HG02759 (cell line): ENCODE results near the gene GAB1.

Experiments
- ATAC-seq: cut with Tn5 transposase; IDR thresholded peaks from one replicate; pipeline ENCODE4 v1.9.1; 2021; ENCODE audit warnings: mild to moderate bottlenecking, moderate library complexity; ENCODE audit not compliant: unreplicated experiment

The GAB1 gene

DNA sequence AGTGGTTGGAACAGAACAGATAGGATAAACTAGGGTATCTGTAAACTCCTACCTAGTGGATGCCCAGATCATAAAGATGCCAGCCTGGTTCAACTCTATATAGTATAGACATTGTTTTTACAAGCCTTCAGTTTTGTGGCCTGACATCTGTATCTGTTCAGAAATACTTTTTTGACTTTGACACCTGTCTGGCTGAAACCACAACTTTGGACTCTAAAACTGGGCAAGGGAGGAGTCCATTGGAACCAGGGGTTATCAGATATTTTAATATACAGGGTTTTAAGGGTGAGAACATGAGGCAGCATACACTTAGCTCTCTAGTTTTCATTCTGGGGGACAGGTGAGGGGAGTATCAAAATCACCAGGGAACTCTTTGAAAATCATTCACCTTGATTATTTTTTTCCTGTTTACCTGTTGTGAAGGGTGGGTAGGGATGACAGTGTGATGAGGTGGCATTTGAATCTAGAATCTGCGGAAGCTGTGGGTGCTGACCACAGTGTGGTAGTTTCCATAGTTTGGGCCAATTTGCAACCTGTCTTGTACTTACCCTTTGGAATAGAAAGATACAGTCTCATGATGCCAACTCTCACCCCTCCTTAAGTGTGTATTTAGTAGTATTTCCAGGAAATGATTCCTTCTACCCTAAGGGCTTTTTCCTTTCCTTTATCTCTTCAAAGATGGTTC is 20.6 kb downstream of the GAB1 start:
- peak; percentile 17 for ATAC-seq

DNA sequence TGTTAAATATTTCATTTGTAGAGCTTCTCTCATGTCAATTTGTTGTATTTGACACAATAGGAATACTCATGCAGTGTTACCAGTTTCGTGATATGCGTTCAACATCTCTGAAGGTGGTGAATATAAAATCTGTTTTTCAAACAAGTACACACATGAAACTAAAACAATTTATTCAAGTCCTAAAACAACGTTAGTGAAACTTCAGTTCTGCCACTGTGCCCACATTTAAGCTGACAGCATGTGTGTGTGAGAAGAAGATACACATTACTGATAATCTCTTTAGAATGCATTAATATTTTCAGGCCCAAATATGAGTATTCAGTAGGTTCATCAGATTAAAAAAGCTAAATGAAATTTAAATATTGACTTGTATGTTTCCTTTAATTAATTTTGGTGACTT is 21.7 kb downstream of the GAB1 start:
- no peak for ATAC-seq

DNA sequence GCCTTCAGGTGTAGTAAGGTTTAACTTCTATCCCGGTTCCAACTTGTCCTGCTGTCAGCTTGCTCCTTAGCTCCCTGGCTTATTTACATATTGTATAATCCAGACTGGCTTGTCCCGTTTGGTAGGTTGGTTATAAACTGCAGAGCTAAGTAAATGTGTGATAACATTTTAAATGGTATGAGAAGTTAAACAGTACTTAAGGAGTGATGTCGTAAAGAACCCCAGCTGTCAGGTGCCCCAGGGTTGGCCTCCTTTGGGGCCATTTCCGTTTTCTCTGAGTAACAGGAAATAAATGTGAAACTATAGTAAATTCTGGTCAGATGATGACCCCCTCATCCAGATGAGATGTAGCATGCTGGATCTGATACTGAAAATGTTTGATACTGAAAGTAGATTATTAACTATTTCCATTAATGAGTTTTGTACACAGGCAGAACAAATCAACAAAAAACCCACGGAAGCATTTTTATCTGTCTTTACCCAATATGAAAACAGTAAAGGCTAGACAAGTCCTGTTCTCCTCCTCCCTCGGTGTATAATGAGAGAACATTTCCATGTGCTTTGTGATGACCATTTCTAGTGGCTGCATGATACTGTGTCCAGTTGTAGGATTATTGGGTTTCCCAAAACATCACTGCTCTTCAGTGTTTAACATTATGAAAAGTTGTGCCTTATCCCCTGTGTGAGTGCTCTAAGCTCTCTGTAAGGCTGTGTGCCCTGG is 22.4 kb downstream of the GAB1 start:
- ATAC-seq: peak; percentile 78

DNA sequence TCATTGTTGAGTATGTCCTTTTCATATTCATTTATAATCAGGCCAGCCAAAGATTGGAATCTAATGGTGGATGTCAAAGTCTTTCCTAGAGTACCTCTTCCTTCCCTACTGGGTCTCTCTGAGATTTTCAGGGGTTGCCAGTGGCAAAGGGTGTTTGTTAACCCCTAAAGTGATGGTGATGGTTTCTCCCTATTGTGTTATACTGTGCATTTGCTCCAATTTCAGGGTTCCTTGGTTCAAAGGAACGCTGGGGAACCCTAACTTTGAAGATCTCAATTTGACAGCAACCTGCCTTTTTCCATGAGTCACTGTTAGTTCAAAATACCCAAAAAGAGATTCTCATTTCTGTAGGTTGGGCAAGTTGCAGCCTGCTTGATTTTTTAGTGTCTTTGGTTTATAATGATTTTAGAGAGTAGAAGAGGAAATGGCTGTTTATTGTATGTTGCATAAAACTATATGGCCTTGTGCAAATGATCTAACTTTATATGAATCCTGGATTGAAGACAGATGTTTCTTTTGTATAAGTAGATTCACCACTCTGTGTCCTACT is 23.0 kb downstream of the GAB1 start:
- ATAC-seq: peak; percentile 0

DNA sequence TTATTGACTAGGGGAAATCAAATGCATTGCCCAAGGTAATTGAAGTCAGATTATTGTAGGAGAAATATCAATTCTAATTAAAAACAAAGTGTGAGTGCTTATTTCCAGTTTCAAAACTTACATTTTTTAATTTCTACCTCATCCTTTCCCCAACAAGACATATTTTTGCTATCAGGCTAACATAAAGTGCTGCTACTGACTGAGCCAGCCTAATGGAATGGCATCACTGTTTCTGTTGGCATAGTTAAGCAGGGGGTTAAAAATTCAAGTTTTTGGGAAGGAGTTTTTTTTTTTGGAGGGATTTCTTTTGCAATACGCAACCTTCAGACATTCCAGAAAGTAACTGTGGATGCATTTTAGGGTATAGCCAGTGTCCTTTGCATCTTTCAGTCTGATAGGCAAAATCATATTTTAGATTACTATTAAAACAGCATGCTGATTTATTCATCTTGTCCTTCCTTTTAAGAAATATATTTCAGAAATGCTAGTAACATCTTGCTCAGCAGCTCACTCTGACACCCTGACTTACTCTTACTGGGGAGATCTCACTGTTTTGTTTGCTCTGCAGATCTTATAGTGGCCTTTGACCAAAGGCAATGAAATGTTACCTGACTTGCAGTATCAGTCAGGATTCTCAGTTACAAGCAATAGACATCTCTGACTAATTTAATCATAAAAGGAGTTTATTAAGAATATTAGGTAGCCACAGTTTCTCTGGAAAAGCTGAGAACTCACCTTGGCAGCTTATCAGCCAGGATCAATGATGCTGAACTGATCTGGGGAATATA is 24.4 kb downstream of the GAB1 start:
- no peak for ATAC-seq

DNA sequence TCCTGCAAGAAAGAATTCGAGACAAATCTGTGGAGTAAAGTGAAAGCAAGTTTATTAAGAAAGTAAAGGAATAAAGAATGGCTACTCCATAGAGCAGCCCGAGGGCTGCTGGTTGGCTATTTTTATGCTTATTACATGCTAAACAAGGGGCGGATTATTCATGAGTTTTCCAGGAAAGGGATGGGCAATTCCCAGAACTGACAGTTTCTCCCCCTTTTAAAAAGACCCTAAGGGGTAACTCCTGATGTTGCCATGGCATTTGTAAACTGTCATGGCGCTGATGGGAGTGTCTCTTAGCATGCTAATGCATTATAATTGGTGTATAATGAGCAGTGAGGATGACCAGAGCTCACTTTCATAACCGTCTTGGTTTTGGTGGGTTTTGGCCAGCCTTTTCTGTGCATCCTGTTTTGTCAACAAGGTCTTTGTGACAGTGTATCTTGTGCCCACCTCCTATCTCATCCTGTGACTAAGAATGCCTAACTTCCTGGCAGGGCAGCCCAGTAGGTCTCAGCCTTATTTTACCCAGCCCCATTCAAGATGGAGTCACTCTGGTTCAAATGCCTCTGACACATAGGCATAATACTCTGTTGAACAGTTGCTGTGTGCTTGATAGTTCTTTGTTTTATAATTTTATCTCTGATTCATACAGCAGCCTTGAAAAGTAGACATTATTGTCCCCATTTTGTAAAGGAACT is 25.8 kb downstream of the GAB1 start:
- ATAC-seq: no peak

DNA sequence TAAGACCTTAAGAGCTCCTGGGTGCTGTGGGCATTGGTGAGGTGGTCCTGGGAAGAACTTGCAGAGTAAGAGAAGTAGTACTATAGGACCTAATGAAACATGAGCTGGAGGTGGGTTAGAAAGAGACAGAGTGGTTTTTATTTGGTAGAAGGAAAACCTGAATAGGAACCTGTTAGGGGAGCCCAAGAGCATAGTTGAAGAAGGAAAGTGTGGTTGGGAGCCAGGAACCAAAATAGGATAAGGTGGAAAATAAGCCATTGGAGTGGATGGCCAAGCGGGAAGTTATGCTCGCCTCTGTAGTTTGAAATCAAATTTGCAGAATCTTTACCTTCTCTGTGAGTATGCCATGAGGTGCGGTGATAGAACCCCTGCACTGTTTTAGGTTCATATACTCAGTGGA is 26.7 kb downstream of the GAB1 start:
- ATAC-seq: no peak

DNA sequence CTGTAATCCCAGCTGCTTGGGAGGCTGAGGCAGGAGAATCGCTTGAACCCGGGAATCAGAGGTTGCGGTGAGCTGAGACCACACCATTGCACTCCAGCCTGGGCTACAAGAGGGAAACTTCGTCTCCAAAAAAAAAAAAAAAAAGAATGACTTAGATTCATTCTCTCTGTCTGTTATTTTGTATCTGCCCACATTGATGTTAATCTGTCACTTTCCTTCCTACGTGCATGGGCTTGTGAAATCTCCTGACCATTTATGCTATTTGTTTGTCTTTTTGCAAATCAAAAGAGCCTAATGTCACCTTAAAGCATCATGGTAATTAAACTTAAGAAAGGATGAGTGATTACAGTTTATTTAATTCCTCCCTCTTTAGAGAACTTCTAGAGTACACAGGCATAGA is 27.4 kb downstream of the GAB1 start:
- ATAC-seq: no peak

DNA sequence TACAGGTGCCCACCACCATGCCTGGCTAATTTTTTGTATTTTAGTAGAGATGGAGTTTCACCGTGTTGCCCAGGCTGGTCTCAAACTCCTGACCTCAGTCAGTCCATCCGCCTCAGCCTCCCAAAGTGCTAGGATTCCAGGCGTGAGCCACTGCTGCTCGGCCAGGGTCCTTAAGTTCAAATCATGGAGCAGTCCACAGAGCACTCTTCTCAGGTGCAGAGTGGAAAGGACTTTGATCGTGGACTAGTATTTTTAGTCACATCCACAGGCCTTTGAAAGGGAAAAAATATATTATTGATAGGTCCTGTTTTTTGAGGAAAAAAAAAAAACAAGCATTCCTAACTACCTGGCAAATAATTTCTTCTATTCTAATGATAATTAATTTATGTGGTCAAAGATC is 31.2 kb downstream of the GAB1 start:
- no peak for ATAC-seq

DNA sequence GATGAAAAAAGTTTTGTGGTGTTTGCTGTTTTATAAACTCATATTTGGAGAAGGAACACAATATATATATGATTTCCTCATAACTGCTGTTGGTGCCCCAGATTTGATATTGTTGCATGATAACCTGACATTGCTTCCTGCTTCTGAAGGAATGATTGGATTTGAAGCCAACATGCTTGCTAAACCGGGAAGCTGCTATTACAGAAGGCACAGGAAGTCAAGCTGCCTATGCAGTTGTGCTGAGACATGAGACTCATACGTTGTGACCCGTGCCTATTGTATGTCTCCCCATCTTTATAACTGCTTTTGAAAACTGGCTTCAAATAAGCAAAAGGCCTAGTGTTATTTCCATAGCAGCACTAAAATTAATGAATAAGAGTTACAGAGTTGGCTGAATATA is 32.9 kb downstream of the GAB1 start:
- no peak for ATAC-seq

DNA sequence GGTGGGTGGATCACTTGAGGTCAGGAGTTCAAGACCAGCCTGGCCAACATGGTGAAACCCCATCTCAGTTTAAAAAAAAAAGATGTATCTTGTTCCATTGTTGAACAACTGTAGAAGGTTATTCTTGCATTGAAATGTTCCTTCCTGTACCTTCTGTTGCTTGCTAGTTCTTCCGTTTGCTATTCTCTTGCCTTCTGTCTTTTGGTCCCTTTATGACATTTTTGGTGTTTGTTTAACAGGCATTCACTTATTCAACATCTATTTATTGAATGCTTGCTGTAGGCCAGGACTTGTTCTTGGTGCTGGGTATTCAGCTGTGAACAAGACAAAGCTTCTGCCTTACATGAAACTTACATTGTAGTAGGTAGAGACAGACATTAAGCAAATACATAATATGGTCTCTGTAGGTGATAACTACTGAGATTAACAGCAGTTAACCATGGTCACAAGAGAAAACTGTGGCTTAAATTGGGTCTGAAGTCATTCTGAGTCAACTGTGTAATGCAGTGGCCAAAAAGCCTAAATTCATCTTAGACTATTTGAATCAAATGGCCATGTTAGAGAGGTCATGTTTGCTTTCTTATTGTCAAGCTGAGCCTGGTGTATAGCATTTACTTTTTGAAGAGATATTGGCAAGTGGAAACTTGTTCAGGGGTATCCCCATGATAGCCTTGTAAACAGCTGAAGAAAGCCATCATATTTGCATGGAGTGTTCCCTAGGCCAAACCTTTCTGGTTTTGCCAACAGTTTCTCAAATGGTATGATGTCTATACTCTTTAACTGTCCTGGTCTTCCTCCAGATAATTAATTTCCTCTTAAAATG is 35.6 kb downstream of the GAB1 start:
- peak; percentile 73 for ATAC-seq

DNA sequence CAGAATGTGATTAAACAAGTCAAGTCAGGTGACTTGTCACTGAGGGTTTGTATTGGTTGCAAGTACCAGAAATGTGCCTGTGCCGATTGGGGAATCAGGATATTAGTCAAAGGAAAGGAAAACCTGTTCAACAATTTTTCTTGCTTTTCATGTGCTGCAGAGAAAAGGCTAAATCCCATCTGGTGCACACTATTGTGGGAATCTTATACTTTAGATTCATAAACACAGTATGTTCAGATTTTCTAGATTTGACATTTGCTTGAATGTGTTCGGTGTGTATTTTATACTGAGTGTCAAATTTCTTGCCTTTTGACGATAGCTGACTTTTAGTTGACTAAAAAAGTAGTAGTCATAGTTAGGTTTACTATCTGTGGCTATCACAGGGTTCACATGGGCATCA is 37.6 kb downstream of the GAB1 start:
- ATAC-seq: no peak

DNA sequence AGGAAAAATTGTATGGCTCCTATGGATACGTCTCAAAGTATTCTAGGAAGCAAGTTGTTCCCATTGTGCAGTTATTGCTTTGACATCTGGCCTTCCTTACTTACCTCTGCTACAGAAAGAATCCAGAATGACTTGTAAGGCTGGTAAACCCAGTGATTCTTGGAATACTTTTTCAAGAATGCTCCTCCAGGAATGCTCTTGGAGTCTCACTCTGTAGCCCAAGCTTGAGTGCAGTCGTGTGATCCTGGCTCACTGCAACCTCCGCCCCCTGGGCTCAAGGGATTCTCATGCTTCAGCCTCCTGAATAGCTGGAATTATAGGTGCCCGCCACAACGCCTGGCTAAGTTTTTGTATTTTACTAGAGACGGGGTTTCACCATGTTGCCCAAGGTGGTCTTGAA is 38.1 kb downstream of the GAB1 start:
- no peak for ATAC-seq

DNA sequence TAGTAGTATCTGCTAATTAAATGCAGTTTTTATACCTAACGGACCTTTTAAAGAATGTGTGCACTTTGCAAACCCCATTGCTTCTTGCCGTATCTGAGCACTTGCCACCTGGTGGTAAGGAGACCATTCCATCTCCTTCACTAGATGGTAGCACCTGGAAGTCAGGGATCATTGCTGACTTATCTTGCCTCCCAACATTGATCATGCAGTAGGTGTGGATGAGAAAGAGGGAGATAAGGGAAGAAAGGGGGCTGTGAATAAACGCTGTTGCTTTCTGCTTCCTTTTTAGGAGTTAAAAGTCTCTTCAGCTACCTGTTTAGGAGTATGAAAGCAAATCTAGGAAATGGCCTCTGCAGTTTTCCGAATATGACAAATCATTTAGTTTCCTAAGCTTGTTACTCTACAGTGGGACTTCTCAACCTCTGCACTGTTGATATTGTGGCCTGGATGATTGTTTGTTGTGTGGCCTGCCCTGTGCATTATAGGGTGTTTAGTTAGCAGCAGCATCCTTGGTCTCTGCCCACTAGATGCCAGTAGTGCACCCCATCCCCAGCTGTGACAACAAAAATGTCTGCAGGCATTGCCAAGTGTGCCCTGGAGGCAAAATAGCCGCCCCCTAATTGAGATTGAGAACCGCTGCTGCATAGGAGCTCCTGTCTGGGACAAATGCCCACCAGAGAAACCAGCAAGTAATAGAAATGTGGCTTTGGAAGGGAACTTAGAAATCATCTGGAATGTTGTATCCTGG is 38.8 kb downstream of the GAB1 start:
- ATAC-seq: peak; percentile 39

DNA sequence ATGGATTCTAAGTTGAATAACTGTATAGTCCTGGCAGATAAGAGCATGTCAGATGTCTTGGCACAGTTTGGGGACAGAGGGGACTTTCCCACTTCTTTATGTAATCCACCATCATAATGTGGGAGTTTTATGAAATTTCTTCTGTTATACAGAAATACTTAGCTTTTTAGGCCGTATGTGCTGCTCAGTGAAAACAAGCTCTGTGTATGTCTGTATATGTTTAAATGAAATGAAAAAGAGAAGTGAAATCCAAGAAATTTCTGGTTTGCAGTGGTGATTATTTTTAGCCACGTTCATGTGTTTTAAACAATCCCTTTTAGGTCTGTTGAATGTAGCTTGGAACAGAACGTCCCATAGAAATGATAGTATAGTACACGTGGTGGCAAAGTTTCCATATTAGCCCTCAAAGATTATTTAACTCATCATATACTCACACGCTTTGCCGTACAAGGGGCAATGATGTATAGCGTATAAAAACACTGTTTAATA is 41.0 kb downstream of the GAB1 start:
- peak; percentile 58 for ATAC-seq

DNA sequence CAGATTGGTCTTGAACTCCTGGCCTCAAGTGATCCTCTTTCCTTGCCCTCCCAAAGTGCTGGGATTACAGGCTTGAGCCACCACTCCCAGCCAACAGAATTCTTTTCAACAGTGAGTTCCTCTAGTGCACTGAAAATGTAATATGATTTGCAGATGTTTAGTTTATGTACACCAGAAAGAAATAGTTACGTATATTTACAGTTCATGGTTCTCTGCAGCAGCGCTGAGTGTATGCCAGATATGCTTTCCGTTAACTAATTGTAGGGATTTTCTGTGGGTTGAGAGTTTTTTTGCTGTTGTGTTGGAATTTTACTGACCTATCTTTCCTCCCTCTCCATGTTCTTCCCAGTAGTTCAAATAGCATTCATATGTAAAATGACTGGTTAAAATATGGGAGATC is 44.0 kb downstream of the GAB1 start:
- ATAC-seq: no peak

DNA sequence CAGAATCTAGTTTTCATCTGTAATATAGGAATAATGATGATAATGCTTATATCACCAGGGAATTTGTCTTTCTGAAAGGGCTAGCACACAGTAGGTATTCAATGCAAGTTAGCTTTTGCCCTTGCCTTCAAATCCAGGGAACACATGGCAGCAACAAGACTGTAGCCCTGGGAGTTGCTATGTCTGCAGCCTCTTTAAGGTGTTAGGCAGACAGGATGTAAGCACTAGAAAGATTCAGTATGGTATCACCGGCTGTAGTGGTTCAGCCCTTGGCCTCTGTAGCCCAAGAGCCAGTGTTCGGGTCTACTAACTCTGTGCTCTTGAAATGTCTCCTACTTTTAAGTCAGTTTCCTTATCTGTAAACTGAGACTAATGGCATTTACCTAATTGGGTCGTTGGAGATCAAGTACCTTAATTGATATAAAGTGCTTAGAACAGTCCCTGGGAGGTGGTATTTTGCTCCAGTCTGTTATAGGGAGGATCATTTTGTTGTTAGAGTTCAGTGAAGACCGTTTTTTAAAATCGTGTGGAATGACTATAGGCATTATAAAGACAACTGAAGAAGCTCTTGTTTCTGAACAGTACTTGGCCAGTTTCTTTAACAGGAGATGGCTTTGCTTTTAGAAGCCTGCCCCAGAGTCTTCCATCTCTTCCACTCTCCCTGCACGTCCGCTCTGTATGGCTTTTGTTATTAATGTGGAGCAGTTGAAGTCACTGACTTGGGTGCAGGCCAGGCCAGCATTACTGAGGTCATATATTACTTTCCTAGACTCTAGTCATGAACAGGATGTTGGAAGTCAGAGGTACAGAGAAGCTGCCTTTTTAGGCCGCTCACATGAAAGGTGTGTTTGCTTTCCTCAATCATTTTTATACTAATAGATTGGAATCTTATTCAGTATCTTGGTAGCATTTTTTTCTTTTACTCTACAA is 44.8 kb downstream of the GAB1 start:
- peak; percentile 47 for ATAC-seq

DNA sequence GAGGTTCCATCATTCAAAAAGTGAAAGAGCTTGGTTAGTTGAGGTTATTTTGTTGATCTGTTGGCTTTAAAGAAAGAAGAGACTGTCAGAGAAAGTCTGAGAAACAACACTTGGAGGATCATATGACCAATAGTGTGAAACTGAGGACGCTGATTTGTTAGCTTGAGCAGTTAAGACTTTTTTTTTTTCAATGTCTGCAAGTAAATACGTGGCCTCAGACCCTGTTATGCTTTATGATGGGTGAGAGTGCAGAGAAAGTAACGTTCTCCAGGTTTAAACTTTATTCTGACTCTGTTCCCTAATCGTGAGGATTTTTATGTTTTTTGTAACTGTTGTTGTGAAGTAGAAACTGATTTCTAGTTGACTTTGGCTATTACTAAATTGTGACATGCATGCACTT is 45.9 kb downstream of the GAB1 start:
- no peak for ATAC-seq
